Activated T-helper 1 cell treated with anti-CD3 and anti-CD28 coated beads, Interleukin-12 subunit alpha, Interleukin-12 subunit beta, Interleukin-2, Interleukin-4 antibody, amounts not matched to agents 30 ng/mL and 10 ng/mL and 1 ng/mL, durations not matched to agents 14 hours and 24 hours and 36 hours (primary cell): ENCODE data around the gene COG2. TPM values are rescaled to one million over a fixed set of nuclear protein-coding genes. Genes with fewer than 3 reads are reported as not detected.
"Not testable (repeated sequence)": the region's sequence is repeated elsewhere in the genome, so short reads cannot be mapped to it uniquely, and the experiment has no call there.

Experiments
- DNase-seq: peaks from one replicate; pipeline ENCODE4 v3.0.0; 2021; ENCODE audit warnings: low spot score
- H3K27ac Mint-ChIP-seq: one replicate; pipeline ENCODE4 v1.8.0; 2021; ENCODE audit warnings: mild to moderate bottlenecking, mixed read lengths
- H3K27me3 Mint-ChIP-seq: one replicate; pipeline ENCODE4 v1.8.0; 2022; ENCODE audit warnings: mild to moderate bottlenecking, moderate library complexity, mixed read lengths; ENCODE audit not compliant: insufficient read depth
- H3K36me3 Mint-ChIP-seq: one replicate; pipeline ENCODE4 v1.8.0; 2021; ENCODE audit warnings: low read depth, mixed read lengths
- H3K4me1 Mint-ChIP-seq: one replicate; pipeline ENCODE4 v1.8.0; 2021; ENCODE audit warnings: low read depth, mixed read lengths
- H3K4me3 Mint-ChIP-seq: one replicate; pipeline ENCODE4 v1.8.0; 2021; ENCODE audit warnings: mild to moderate bottlenecking, moderate library complexity, mixed read lengths
- H3K9me3 Mint-ChIP-seq: one replicate; pipeline ENCODE4 v1.8.0; 2021; ENCODE audit warnings: mixed read lengths
- intact Hi-C: fragments of 100-400 bp; cut with micrococcal nuclease; formaldehyde crosslinking; loops from one replicate; pipeline ENCODE4 v1.15.1; 2024
- total RNA-seq: library from RNA; stranded (reverse); gene quantifications from 2 replicates; pipeline ENCODE4 v1.2.3, GENCODE V29; 2022

COG2 gene
- total RNA-seq, 1 donor from 2014 or later, result 46.4 TPM

GRCh38 chr1:230708631-230709580 is 66.6 kb downstream of the COG2 start:
- intact Hi-C loops, result no loop called here
- H3K27ac Mint-ChIP-seq, result no peak overlapping the region
- no peaks in the 10 kb centered on the region for H3K9me3 Mint-ChIP-seq
- peaks cover 6% of the 10 kb centered on the region for H3K27me3 Mint-ChIP-seq
- H3K4me3 Mint-ChIP-seq, result no peak overlapping the region
- H3K4me1 Mint-ChIP-seq, result no peaks in the 10 kb centered on the region
- no peaks in the 10 kb centered on the region for H3K36me3 Mint-ChIP-seq
- no peak for DNase-seq

GRCh38 chr1:230709619-230710542 is 67.6 kb downstream of the COG2 start:
- intact Hi-C loops, result no loop called here
- H3K27me3 Mint-ChIP-seq, result peaks cover 6% of the 10 kb centered on the region
- no peak overlapping the region for H3K27ac Mint-ChIP-seq
- no peak for DNase-seq
- no peaks in the 10 kb centered on the region for H3K9me3 Mint-ChIP-seq
- H3K4me1 Mint-ChIP-seq, result no peaks in the 10 kb centered on the region
- H3K4me3 Mint-ChIP-seq, result no peak overlapping the region
- no peaks in the 10 kb centered on the region for H3K36me3 Mint-ChIP-seq

- Mint-ChIP-seq H3K9me3 (no peaks in the 10 kb centered on the region), H3K4me1 (no peaks in the 10 kb centered on the region), H3K27me3 (peaks cover 4% of the 10 kb centered on the region), H3K4me3 (no peak overlapping the region), H3K27ac (no peak overlapping the region), H3K36me3 (no peaks in the 10 kb centered on the region)
- DNase-seq, result no peak
- intact Hi-C loops, result no loop called here
Observed at GRCh38 chr1:230710543-230710904, 68.2 kb downstream of the COG2 start.

- Mint-ChIP-seq H3K27me3 (peaks cover 2% of the 10 kb centered on the region), H3K4me1 (no peaks in the 10 kb centered on the region), H3K4me3 (no peak overlapping the region), H3K36me3 (no peaks in the 10 kb centered on the region), H3K27ac (no peak overlapping the region), H3K9me3 (no peaks in the 10 kb centered on the region)
- intact Hi-C loops, result no loop called here
- DNase-seq, result no peak
Observed at GRCh38 chr1:230711245-230711644, 69.0 kb downstream of the COG2 start.

GRCh38 chr1:230712470-230712942 is 70.2 kb downstream of the COG2 start:
- Mint-ChIP-seq H3K36me3 (no peaks in the 10 kb centered on the region), H3K4me1 (no peaks in the 10 kb centered on the region), H3K4me3 (no peak overlapping the region), H3K9me3 (peaks cover 4% of the 10 kb centered on the region), H3K27me3 (peaks cover 7% of the 10 kb centered on the region), H3K27ac (no peak overlapping the region)
- intact Hi-C loops, result no loop called here
- DNase-seq, result no peak

GRCh38 chr1:230713138-230713537 is 70.9 kb downstream of the COG2 start:
- Mint-ChIP-seq H3K36me3 (no peaks in the 10 kb centered on the region), H3K9me3 (peaks cover 4% of the 10 kb centered on the region), H3K4me3 (no peak overlapping the region), H3K27ac (no peak overlapping the region), H3K27me3 (peaks cover 7% of the 10 kb centered on the region), H3K4me1 (no peaks in the 10 kb centered on the region)
- DNase-seq, result no peak
- intact Hi-C loops, result no loop called here

GRCh38 chr1:230713547-230713914 is 71.2 kb downstream of the COG2 start:
- intact Hi-C loops, result no loop called here
- Mint-ChIP-seq H3K27me3 (peaks cover 7% of the 10 kb centered on the region), H3K36me3 (no peaks in the 10 kb centered on the region)

GRCh38 chr1:230713915-230714764 is 71.9 kb downstream of the COG2 start, which contains the start of gene AGT:
Gene AGT (minus strand): TSS chr1:230714122. CDS start chr1:230710823, 3,299 bp downstream.
- Mint-ChIP-seq H3K4me1 (no peaks in the 10 kb centered on the region), H3K9me3 (peaks cover 4% of the 10 kb centered on the region), H3K27ac (no peak within 1 kb of the TSS), H3K27me3 (peaks cover 5% of the 10 kb centered on the region), H3K36me3 (no peaks in the 10 kb centered on the region), H3K4me3 (no peak within 1 kb of the TSS)
- intact Hi-C loops, result no loop called here
- no peak for DNase-seq

More at GRCh38 chr1:230713547-230713914, 71.2 kb downstream of the COG2 start:
- Mint-ChIP-seq H3K27ac (no peak overlapping the region), H3K4me3 (no peak overlapping the region), H3K4me1 (no peaks in the 10 kb centered on the region), H3K9me3 (peaks cover 4% of the 10 kb centered on the region)
- DNase-seq, result no peak

GRCh38 chr1:230715510-230715909 is 73.2 kb downstream of the COG2 start:
- Mint-ChIP-seq H3K27me3 (peaks cover 5% of the 10 kb centered on the region), H3K4me3 (no peak overlapping the region), H3K9me3 (peaks cover 4% of the 10 kb centered on the region), H3K36me3 (no peaks in the 10 kb centered on the region), H3K27ac (no peak overlapping the region), H3K4me1 (no peaks in the 10 kb centered on the region)
- intact Hi-C loops, result no loop called here
- no peak for DNase-seq

GRCh38 chr1:230716453-230716852 is 74.2 kb downstream of the COG2 start:
- intact Hi-C loops, H3K4me1 Mint-ChIP-seq, H3K27ac Mint-ChIP-seq, H3K4me3 Mint-ChIP-seq, H3K9me3 Mint-ChIP-seq, DNase-seq, H3K27me3 Mint-ChIP-seq, H3K36me3 Mint-ChIP-seq: not testable (repeated sequence)

GRCh38 chr1:230717251-230717650 is 75.0 kb downstream of the COG2 start:
- H3K27ac Mint-ChIP-seq, result no peak overlapping the region
- H3K4me1 Mint-ChIP-seq, result no peaks in the 10 kb centered on the region
- H3K36me3 Mint-ChIP-seq, result no peaks in the 10 kb centered on the region
- intact Hi-C loops, result no loop called here
- peaks cover 5% of the 10 kb centered on the region for H3K27me3 Mint-ChIP-seq
- peaks cover 7% of the 10 kb centered on the region for H3K9me3 Mint-ChIP-seq
- DNase-seq, result no peak
- no peak overlapping the region for H3K4me3 Mint-ChIP-seq

- H3K27ac Mint-ChIP-seq, H3K9me3 Mint-ChIP-seq, DNase-seq, intact Hi-C loops, H3K4me3 Mint-ChIP-seq, H3K27me3 Mint-ChIP-seq, H3K36me3 Mint-ChIP-seq, H3K4me1 Mint-ChIP-seq: not testable (repeated sequence)
Observed at GRCh38 chr1:230721849-230722522, 79.7 kb downstream of the COG2 start.
